GM19238 (cell line): ENCODE measurements around the gene TENM3.

ENCODE experiments used
- DNase-seq: peaks from one replicate; pipeline ENCODE4 v3.0.0; 2011; ENCODE audit warnings: low spot score; ENCODE audit not compliant: insufficient read length

Gene TENM3

DNA sequence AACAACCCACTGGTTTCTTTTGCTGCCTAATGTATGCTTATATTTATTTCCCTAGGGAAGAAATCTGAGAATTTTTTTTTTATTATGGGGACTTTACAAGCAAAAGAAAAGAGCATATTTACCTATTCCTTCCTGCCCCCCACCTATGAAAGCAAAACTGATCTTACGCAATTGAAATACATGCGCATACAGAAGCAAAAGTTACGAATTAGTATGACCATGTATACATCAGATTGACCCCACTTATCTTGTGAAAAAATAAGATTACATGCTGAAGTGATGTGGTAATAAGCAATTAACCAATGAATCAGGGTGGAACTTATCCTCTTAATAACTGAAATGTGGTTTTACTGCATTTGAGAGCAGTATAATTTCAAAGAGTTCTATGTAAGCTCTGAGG is 151.0 kb downstream of the TENM3 start:
- no peak for DNase-seq

GRCh38 chr4:182400081-182400480 is 156.9 kb downstream of the TENM3 start:
- DNase-seq = no peak

DNA sequence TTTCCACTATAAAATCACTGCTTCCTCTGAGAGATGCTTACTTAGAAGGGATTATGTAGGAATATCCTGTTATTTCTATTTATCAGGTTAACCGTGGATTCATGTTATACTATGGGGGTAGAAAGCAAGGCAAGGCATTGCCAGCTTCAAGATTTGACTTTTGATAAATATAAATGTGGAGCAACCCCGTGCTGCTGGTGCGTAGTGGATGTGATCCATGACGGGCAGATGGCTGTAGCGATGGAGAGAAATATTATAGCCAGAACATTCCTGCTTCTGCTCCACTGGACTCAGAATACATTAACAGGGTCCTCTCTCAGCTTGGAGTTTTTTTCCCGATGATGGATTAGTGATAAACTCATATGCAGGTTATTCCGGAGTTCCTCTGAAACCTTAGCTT is 157.6 kb downstream of the TENM3 start:
- DNase-seq = no peak

DNA sequence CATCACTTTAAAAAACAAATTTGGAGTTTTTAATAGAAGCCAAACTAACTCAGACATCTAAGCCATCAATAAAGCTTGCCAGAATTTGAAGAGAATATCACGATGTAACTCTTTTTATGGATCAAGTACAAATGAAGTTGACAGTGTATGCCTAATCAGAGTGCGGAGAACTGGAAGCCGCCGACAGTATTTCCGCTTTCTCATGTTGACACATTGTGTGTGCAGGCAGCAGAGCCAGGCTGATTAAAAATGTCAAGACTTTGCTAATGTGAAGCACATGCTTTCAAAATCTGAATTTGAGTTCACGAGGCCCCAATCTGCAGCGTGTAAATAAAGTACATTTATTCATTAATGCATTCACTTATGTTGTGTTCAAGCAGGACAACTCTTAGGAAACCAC is 161.2 kb downstream of the TENM3 start:
- DNase-seq = no peak

- DNase-seq = no peak
These were observed 161.9 kb downstream of the TENM3 start for GRCh38 chr4:182405087-182405486.

- no peak for DNase-seq
These were observed 166.1 kb downstream of the TENM3 start for GRCh38 chr4:182409271-182409670.

DNA sequence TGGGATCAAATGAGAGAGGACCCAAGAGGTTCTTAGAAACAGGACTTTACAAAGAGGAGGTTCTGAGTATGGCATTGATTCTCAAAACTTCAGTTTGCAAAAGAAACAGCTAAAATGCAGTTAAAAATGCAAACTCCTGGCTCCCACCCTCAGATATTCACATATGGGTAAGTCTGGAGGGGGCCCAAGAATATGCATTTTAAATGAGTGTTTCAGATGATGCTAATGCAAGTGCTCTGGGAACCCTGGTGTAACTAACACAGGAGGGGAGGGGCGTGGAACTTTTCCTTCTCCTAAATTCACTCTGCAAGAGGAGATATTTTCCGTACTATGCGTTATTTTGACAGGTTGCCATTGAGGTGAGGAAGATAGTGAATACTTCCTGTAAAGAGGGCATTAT is 168.2 kb downstream of the TENM3 start:
- DNase-seq = no peak

- no peak for DNase-seq
These were observed 170.3 kb downstream of the TENM3 start for GRCh38 chr4:182413550-182413949.

DNA sequence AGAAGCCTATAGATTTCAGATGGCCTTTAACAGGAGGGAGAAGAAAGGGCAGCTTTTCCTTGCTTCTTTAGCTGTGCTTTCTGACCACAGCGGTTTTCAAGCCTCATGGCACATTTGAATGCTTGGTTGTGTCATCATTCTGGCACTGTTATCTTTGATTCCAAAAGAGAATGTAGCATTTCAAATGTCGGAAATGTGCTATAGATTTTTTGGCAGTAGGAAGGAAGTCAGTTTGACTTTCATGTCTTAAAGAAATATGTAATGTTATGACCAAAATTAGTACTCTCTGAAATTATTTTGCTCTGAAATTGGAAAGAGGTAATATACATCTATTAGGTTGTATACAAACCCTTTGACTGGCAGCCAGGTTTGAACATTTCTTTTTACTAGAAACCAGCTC is 171.9 kb downstream of the TENM3 start:
- DNase-seq = no peak

- DNase-seq = no peak
These were observed 172.9 kb downstream of the TENM3 start for GRCh38 chr4:182416067-182416466.

DNA sequence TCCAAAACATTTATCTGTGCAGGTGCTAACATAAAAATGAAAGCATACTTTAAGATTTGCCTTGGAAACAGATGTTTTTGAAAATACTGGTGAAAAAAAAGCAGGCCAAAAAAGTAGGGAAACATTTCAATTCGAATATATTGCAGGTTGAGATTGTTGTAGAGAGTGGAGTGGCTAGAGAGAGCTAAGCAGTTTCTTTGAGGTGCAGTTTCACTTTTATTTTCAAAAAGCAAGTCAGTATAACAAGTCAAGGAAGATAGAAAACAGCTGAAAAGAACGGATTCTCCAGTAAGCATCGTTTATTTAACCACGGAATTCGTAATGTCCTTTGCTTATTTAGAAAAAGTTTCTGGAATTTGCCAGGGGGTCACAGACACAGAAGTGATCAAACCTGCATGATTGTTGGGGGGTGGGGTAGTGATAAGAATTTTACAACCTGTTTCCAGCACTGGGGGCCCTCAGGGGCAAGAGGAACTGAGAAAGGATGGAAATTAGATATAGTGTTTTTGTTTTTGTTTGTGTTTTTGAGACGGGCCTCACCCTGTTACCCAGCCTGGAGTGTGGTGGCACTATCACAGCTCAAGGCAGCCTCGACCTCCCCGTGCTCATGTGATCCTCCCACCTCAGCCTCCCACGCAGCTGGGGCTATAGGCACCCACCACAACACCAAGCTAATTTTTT is 175.0 kb downstream of the TENM3 start:
- no peak for DNase-seq

DNA sequence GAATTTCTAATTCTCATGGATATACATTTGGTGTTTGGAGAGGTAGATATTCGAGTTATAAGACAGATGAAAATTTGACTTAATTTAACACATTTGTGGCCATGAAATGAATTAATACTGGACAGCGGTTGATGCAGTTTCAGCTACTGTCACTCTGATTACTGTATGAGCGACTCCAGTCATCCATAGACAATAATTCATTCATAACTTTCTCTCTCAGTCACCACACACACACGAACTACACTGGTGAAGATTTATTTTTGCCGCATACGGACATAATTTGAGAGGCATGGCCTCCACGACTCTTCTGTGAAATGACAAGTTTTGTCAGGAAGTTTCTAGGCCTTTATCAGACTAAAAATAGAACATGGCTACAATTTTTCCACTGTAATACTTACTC is 177.0 kb downstream of the TENM3 start:
- no peak for DNase-seq

- DNase-seq = no peak
These were observed 178.6 kb downstream of the TENM3 start for GRCh38 chr4:182421753-182422152.

DNA sequence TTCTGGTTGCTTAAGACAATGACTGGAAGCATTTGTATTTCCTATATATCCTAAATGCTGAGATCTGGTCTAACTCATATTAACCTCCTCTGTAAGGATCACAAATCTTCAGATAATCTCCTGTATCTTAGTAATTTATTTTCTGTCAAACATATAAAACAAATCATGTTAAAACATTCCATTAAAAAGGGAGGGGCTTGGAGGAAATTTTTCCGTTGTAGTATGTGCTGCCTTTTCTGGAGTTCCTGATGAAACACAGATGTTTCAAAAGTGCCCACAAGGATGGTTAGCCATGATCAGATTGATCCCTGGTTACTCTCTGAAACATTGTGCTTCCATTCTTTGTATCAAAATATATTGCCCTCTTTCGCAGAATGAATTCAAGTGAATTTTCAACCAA is 182.1 kb downstream of the TENM3 start:
- no peak for DNase-seq

DNA sequence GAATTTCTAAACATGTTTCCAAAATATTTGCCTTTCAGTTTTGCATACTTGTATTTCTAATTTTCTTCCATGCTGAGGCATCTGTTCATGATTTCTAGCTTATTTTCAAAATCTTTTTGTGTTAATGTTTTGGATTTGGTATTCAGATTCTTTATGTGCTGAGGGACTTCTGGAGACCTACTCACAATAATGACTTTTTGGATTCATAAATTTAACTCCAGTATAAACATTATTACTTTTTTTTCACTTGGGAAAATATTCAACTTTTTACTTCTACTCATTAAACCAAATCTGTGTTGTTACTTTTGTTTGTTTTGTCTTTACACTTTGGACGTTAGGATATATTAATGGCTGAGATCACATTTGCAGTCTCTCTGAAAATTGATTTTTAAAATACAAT is 183.7 kb downstream of the TENM3 start:
- DNase-seq = no peak

DNA sequence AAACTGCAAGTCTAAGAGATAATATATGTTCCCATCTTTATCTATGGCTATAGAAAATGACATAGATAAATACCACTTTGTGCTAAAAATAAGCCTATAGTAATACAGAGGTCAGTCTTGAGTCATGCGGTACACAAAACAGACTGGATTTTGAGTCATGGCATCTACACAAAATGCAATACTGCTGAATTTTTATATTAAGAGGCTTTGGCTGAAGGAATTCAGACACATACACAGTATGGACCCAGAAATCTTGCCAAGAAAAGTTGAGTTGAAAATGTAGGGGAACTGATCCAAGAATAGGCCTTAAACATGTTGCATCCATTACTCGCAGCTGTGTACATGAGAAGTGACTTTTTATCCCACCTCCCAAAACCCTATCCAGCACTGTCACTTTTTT is 184.4 kb downstream of the TENM3 start:
- DNase-seq = no peak

DNA sequence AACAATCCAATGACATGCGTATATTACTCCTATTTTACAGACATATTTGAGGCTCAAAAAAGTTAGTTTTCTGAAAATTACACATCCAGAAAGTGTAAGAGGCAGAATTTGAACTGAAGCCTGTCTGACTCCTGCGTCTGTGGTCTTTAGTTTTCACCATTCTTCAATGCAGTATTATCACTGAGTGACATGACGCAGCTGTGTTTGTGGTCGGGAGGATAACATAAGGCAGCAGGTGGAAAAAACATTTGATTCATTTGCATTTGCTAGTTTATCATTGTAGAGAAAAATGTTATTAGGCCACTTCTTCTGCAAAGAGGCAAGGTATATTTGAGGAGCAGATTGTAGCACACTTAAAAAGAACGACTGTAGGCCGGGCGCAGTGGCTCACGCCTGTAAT is 186.7 kb downstream of the TENM3 start:
- DNase-seq = no peak

DNA sequence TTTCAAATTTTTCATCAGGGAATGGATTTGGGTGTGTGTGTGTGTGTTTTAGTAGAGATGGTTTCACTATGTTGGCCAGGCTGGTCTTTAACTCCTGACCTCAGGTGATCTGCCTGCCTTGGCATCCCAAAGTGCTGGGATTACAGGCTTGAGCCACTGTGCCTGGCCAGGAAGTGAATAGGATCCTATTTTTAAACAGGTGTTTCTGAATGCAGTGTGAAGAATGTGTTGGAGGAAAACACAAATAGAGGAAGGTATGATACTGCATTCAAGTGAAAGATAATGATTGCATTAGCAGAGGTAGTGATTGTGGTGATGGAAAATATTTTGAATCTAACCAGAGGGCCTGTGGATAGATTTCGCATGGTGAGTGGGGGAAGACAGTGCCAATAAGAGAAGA is 189.6 kb downstream of the TENM3 start:
- DNase-seq = no peak

DNA sequence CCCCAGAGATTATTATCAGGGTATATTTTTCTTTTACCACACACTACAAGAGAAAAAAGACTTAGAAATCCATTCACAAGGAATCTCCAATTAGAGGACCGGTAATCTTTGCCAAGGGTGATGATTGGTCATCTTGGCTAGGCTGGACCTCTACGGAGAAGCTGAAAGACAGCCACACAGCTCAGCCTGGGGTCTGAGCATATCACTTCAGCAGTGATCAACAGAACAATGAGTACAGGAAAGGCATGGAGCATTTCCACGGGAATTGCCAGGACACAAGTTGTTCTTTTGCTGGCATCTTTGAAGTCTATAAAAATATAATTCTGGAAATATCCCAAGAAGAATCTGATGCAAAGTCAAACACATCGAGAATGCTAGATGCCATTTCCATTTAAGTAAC is 191.5 kb downstream of the TENM3 start:
- DNase-seq = no peak

DNA sequence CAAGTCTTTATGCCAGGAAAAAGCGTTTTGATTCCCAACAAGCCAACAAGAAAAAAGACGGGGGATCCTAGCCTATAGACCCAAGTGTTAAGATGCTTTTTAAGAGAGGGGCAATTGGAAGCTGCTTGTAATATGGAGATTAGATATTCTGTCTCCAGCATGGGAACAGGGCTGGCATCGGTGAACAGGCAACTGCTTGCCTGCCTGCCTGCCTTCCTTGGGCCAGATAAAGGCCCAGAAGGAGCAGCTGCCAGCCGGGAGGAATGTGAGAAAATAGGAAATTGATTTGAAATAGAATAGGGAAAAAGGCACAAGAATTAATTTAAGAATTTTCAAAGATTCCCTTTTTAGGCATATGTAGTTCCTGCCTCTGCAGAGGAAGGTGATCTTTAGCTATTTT is 192.2 kb downstream of the TENM3 start:
- DNase-seq = no peak

GRCh38 chr4:182443070-182443469 is 199.9 kb downstream of the TENM3 start:
- DNase-seq = no peak

GRCh38 chr4:182447767-182448280 is 204.6 kb downstream of the TENM3 start:
- no peak for DNase-seq

GRCh38 chr4:182448281-182449151 is 205.3 kb downstream of the TENM3 start:
- peak; percentile 41 for DNase-seq
